ENCODE results near the gene KDM6A.
"Not testable (repeated sequence)": the region's sequence is repeated elsewhere in the genome, so short reads cannot be mapped to it uniquely, and the experiment has no call there.

The KDM6A gene

GRCh38 chrX:44889824-44890223 lies 16.8 kb downstream of the KDM6A start:
- DNase-seq (ENCODE audit: low read depth in 2 of 2, low spot score in 1 of 2), result no peak

GRCh38 chrX:44890247-44890646 lies 17.3 kb downstream of the KDM6A start:
- no peak for DNase-seq (ENCODE audit: low read depth in 2 of 2, low spot score in 1 of 2)

GRCh38 chrX:44890687-44891086 lies 17.7 kb downstream of the KDM6A start:
- not testable (repeated sequence) for DNase-seq (ENCODE audit: low read depth in 2 of 2, low spot score in 1 of 2)

- DNase-seq (ENCODE audit: low read depth in 2 of 2, low spot score in 1 of 2), result no peak
These were observed 18.7 kb downstream of the KDM6A start for GRCh38 chrX:44891642-44892041.

- no peak for DNase-seq (ENCODE audit: low read depth in 2 of 2, low spot score in 1 of 2)
These were observed 23.8 kb downstream of the KDM6A start for GRCh38 chrX:44896876-44897186.

- no peak for DNase-seq (ENCODE audit: low read depth in 2 of 2, low spot score in 1 of 2)
These were observed 24.6 kb downstream of the KDM6A start for GRCh38 chrX:44897539-44897938.

- no peak for DNase-seq (ENCODE audit: low read depth in 2 of 2, low spot score in 1 of 2)
These were observed 25.6 kb downstream of the KDM6A start for GRCh38 chrX:44898411-44899221.

- no peak for DNase-seq (ENCODE audit: low read depth in 2 of 2, low spot score in 1 of 2)
These were observed 27.0 kb downstream of the KDM6A start for GRCh38 chrX:44899946-44900345.

GRCh38 chrX:44903107-44903506 lies 30.1 kb downstream of the KDM6A start:
- no peak for DNase-seq (ENCODE audit: low read depth in 2 of 2, low spot score in 1 of 2)

- no peak for DNase-seq (ENCODE audit: low read depth in 2 of 2, low spot score in 1 of 2)
These were observed 31.0 kb downstream of the KDM6A start for GRCh38 chrX:44903830-44904530.

- DNase-seq (ENCODE audit: low read depth in 2 of 2, low spot score in 1 of 2), result no peak
These were observed 31.6 kb downstream of the KDM6A start for GRCh38 chrX:44904542-44905115.

- no peak for DNase-seq (ENCODE audit: low read depth in 2 of 2, low spot score in 1 of 2)
These were observed 33.1 kb downstream of the KDM6A start for GRCh38 chrX:44906041-44906440.

- DNase-seq (ENCODE audit: low read depth in 2 of 2, low spot score in 1 of 2), result no peak
These were observed 33.6 kb downstream of the KDM6A start for GRCh38 chrX:44906542-44906941.

GRCh38 chrX:44908153-44908552 lies 35.2 kb downstream of the KDM6A start:
- no peak for DNase-seq (ENCODE audit: low read depth in 2 of 2, low spot score in 1 of 2)

GRCh38 chrX:44908827-44909226 lies 35.8 kb downstream of the KDM6A start:
- no peak for DNase-seq (ENCODE audit: low read depth in 2 of 2, low spot score in 1 of 2)

GRCh38 chrX:44910508-44910907 lies 37.5 kb downstream of the KDM6A start:
- DNase-seq (ENCODE audit: low read depth in 2 of 2, low spot score in 1 of 2), result not testable (repeated sequence)

- not testable (repeated sequence) for DNase-seq (ENCODE audit: low read depth in 2 of 2, low spot score in 1 of 2)
These were observed 38.1 kb downstream of the KDM6A start for GRCh38 chrX:44911074-44911600.

- DNase-seq (ENCODE audit: low read depth in 2 of 2, low spot score in 1 of 2), result no peak
These were observed 40.9 kb downstream of the KDM6A start for GRCh38 chrX:44913656-44914531.

GRCh38 chrX:44914532-44915198 lies 41.7 kb downstream of the KDM6A start:
- DNase-seq (ENCODE audit: low read depth in 2 of 2, low spot score in 1 of 2), result no peak

GRCh38 chrX:44915361-44915868 lies 42.4 kb downstream of the KDM6A start:
- no peak for DNase-seq (ENCODE audit: low read depth in 2 of 2, low spot score in 1 of 2)
